OCI-LY1 (cell line): ENCODE measurements around the gene TKTL1.

ENCODE experiments used
- EZH2 ChIP-seq: fragments of 200-600 bp; sonication (generic), shearing (Covaris generic); IDR thresholded peaks from 2 replicates; pipeline ENCODE4 v1.8.0; 2017; ENCODE audit warnings: borderline replicate concordance, mixed run types, mild to moderate bottlenecking, antibody characterized with exemption, low read length, moderate library complexity, mixed read lengths
- TF ChIP-seq, protein P1 (sequence below): fragments of 200-600 bp; sonication (generic), shearing (Covaris generic); IDR thresholded peaks from 2 replicates; pipeline ENCODE4 v1.5.1; 2017; ENCODE audit warnings: mild to moderate bottlenecking, antibody characterized with exemption, low read length, moderate library complexity, mixed read lengths

- TF ChIP-seq EZH2: no peak
- TF ChIP-seq, protein P1, sequence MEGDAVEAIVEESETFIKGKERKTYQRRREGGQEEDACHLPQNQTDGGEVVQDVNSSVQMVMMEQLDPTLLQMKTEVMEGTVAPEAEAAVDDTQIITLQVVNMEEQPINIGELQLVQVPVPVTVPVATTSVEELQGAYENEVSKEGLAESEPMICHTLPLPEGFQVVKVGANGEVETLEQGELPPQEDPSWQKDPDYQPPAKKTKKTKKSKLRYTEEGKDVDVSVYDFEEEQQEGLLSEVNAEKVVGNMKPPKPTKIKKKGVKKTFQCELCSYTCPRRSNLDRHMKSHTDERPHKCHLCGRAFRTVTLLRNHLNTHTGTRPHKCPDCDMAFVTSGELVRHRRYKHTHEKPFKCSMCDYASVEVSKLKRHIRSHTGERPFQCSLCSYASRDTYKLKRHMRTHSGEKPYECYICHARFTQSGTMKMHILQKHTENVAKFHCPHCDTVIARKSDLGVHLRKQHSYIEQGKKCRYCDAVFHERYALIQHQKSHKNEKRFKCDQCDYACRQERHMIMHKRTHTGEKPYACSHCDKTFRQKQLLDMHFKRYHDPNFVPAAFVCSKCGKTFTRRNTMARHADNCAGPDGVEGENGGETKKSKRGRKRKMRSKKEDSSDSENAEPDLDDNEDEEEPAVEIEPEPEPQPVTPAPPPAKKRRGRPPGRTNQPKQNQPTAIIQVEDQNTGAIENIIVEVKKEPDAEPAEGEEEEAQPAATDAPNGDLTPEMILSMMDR: no peak
These were observed 27.3 kb downstream of the TKTL1 start for GRCh38 chrX:154322890-154323289.
